ENCODE measurements around the gene TBP. TPM values are rescaled to one million over a fixed set of nuclear protein-coding genes. Genes with fewer than 3 reads are reported as not detected.
"Not testable (repeated sequence)": the region's sequence is repeated elsewhere in the genome, so short reads cannot be mapped to it uniquely, and the experiment has no call there.

TBP gene
- total RNA-seq, 2 experiments from 2014 or later: 20.0 to 21.5 TPM

DNA sequence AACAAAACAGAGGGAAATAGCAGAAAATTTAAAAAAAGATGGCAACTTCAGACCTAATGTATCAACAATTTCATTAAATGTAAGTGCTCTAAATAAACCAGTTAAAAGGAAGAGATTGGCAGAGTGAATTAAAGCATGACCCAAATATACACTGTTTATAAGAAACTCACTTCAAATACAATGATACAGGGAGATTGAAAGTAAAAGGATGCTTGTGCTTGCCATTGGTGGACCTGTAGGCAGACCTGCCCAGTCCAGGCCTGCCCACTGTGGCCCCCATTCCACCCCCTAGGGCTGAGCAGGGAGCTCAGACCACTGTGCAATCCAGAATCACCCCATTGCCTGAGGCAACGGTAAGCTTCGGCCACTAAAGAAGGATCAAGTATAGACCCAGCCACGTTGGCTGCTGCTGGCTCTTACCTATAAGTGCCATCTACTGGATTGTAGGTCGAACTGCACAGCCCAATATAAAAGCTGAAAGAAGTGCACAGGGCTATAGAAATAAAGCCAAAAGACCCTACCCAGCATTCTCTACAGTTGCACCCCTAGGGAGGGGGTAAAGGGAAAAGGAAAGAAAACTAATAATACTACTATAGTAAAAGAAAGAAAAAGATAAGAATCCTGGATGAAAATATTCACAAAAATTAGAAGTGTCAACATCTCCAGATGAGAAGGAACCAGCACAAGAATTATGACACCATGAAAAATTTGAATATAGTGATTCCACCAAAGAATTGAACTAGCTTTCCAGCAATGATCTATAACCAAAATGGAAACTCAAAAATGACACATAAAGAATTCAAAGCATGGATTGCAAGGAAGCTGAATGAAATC lies 37.2 kb upstream of the TBP start:
- peak; percentile 90 for ATAC-seq
- H3K4me1 Mint-ChIP-seq (ENCODE audit: low read depth): peaks cover 8% of the 10 kb centered on the region
- H3K36me3 Mint-ChIP-seq (ENCODE audit: low read depth): no peaks in the 10 kb centered on the region
- H3K27me3 Mint-ChIP-seq (ENCODE audit: low read depth): peaks cover 64% of the 10 kb centered on the region
- POLR2A ChIA-PET: no interaction called here
- CTCF ChIA-PET: interaction anchor here (0.6 to 2.7 kb wide), 25 partner anchors 9 to 727 kb away, joined by 3 to 26 read pairs (median 4); no protein-coding TSS in a partner anchor
- H3K27ac Mint-ChIP-seq: no peak overlapping the region
- no peak overlapping the region for H3K4me3 Mint-ChIP-seq
- peak; percentile 59 for DNase-seq
- no peaks in the 10 kb centered on the region for H3K9me3 Mint-ChIP-seq (ENCODE audit: insufficient read depth)

GRCh38 chr6:170522565-170523183 lies 31.5 kb upstream of the TBP start:
- Mint-ChIP-seq H3K9me3 (ENCODE audit: insufficient read depth) (no peaks in the 10 kb centered on the region), H3K27ac (no peak overlapping the region), H3K36me3 (ENCODE audit: low read depth) (no peaks in the 10 kb centered on the region), H3K27me3 (ENCODE audit: low read depth) (peaks cover 63% of the 10 kb centered on the region), H3K4me3 (no peak overlapping the region), H3K4me1 (ENCODE audit: low read depth) (peaks cover 14% of the 10 kb centered on the region)
- CTCF ChIA-PET: interaction anchor here (0.6 to 2.9 kb wide), 3 partner anchors 13 to 732 kb away, joined by 3 to 13 read pairs (median 5); no protein-coding TSS in a partner anchor
- POLR2A ChIA-PET: interaction anchor here (0.8 kb wide), 1 partner anchor 524 kb away, joined by 3 read pairs; no protein-coding TSS in a partner anchor
- DNase-seq: peak; percentile 28
- no peak for ATAC-seq

GRCh38 chr6:170523256-170524171 lies 30.7 kb upstream of the TBP start:
- peaks cover 18% of the 10 kb centered on the region for H3K4me1 Mint-ChIP-seq (ENCODE audit: low read depth)
- H3K27me3 Mint-ChIP-seq (ENCODE audit: low read depth): peaks cover 55% of the 10 kb centered on the region
- ChIA-PET CTCF (interaction anchor here (2.9 kb wide), 1 partner anchor 692 kb away, joined by 13 read pairs; no protein-coding TSS in a partner anchor), POLR2A (no interaction called here)
- no peak overlapping the region for H3K4me3 Mint-ChIP-seq
- H3K9me3 Mint-ChIP-seq (ENCODE audit: insufficient read depth): no peaks in the 10 kb centered on the region
- no peak for ATAC-seq
- H3K27ac Mint-ChIP-seq: no peak overlapping the region
- peak; percentile 50 for DNase-seq
- no peaks in the 10 kb centered on the region for H3K36me3 Mint-ChIP-seq (ENCODE audit: low read depth)

DNA sequence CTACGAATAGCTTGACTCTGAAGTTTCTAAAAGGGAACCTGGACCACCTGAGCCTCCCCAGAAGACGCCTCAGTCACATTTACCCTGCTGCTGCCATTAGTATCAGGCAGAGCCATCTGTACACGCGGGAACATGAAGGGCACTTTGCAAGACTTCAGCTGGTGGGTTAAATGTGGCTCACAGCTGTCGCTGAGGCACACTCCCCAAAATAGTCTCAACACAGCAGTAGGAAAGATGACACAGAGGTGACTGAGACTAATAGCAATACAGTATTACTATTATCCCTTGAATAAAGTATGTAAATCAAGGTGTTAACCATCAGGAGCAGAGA lies 30.0 kb upstream of the TBP start:
- no peak overlapping the region for H3K27ac Mint-ChIP-seq
- H3K27me3 Mint-ChIP-seq (ENCODE audit: low read depth): peaks cover 52% of the 10 kb centered on the region

GRCh38 chr6:170525795-170526194 lies 28.4 kb upstream of the TBP start:
- Mint-ChIP-seq H3K36me3 (ENCODE audit: low read depth) (no peaks in the 10 kb centered on the region), H3K4me3 (no peak overlapping the region), H3K4me1 (ENCODE audit: low read depth) (peaks cover 26% of the 10 kb centered on the region), H3K27me3 (ENCODE audit: low read depth) (peaks cover 36% of the 10 kb centered on the region), H3K9me3 (ENCODE audit: insufficient read depth) (no peaks in the 10 kb centered on the region), H3K27ac (no peak overlapping the region)
- ATAC-seq (no peak), DNase-seq (no peak)
- ChIA-PET POLR2A (no interaction called here), CTCF (interaction anchor here (0.6 to 1.5 kb wide), 2 partner anchors 575 to 736 kb away, joined by 4 read pairs; no protein-coding TSS in a partner anchor)

More for the DNA sequence above, 30.0 kb upstream of the TBP start:
- Mint-ChIP-seq H3K4me3 (no peak overlapping the region), H3K36me3 (ENCODE audit: low read depth) (no peaks in the 10 kb centered on the region), H3K4me1 (ENCODE audit: low read depth) (peaks cover 22% of the 10 kb centered on the region), H3K9me3 (ENCODE audit: insufficient read depth) (no peaks in the 10 kb centered on the region)
- ATAC-seq: no peak
- DNase-seq: no peak
- ChIA-PET CTCF (interaction anchor here (2.9 kb wide), 1 partner anchor 693 kb away, joined by 13 read pairs; no protein-coding TSS in a partner anchor), POLR2A (no interaction called here)

GRCh38 chr6:170527995-170528394 lies 26.2 kb upstream of the TBP start:
- H3K36me3 Mint-ChIP-seq (ENCODE audit: low read depth); H3K9me3 Mint-ChIP-seq (ENCODE audit: insufficient read depth); H3K27ac Mint-ChIP-seq; POLR2A ChIA-PET; DNase-seq; H3K4me3 Mint-ChIP-seq; ATAC-seq: not testable (repeated sequence)
- CTCF ChIA-PET: interaction anchor here (2.4 to 6.9 kb wide), 4 partner anchors 11 to 697 kb away, joined by 9 to 32 read pairs (median 17); partner anchors contain the start of genes PSMB1 and TBP
- Mint-ChIP-seq H3K4me1 (ENCODE audit: low read depth) (peaks cover 21% of the 10 kb centered on the region), H3K27me3 (ENCODE audit: low read depth) (peaks cover 26% of the 10 kb centered on the region)

- DNase-seq (peak; percentile 80), ATAC-seq (peak; percentile 76)
- POLR2A ChIA-PET: interaction anchor here (0.8 kb wide), 1 partner anchor 16 kb away, joined by 3 read pairs; no protein-coding TSS in a partner anchor
- Mint-ChIP-seq H3K36me3 (ENCODE audit: low read depth) (peaks cover 10% of the 10 kb centered on the region), H3K4me3 (no peak overlapping the region), H3K4me1 (ENCODE audit: low read depth) (peaks cover 12% of the 10 kb centered on the region), H3K27me3 (ENCODE audit: low read depth) (peaks cover 14% of the 10 kb centered on the region), H3K27ac (no peak overlapping the region), H3K9me3 (ENCODE audit: insufficient read depth) (no peaks in the 10 kb centered on the region)
- CTCF ChIA-PET: interaction anchor here (0.7 to 6.9 kb wide), 21 partner anchors 9 to 1636 kb away, joined by 3 to 32 read pairs (median 5); partner anchors contain the start of genes DLL1, PSMB1 and TBP
Measured at GRCh38 chr6:170529839-170530469, 24.2 kb upstream of the TBP start.

- no peak for DNase-seq
- ChIA-PET CTCF (interaction anchor here (0.6 to 6.9 kb wide), 3 partner anchors 702 to 743 kb away, joined by 3 to 32 read pairs (median 26); no protein-coding TSS in a partner anchor), POLR2A (no interaction called here)
- H3K27me3 Mint-ChIP-seq (ENCODE audit: low read depth): peaks cover 3% of the 10 kb centered on the region
- ATAC-seq: no peak
- peaks cover 12% of the 10 kb centered on the region for H3K4me1 Mint-ChIP-seq (ENCODE audit: low read depth)
- H3K36me3 Mint-ChIP-seq (ENCODE audit: low read depth): peaks cover 36% of the 10 kb centered on the region
- H3K27ac Mint-ChIP-seq: no peak overlapping the region
- no peak overlapping the region for H3K4me3 Mint-ChIP-seq
- H3K9me3 Mint-ChIP-seq (ENCODE audit: insufficient read depth): no peaks in the 10 kb centered on the region
Measured at GRCh38 chr6:170532867-170533488, 21.2 kb upstream of the TBP start.

DNA sequence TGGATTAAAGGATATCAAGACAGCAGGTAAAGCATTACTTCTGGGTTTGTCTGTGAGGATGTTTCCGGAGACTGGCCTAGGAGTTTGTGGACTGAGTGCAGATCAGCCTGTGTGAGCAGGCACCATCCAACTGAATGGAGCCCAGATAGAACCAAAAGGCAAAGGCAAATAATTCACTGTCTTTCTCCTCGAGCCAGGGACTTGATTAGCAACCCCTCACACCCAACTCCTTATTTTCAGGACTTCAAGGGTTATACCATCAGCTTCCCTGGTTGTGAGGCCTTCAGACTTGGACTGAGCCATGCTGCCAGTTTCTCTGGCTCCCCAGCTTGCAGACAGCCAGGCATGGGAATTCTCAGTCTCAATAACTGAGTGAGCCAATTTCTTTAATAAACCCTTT lies 20.4 kb upstream of the TBP start:
- no peak overlapping the region for H3K4me3 Mint-ChIP-seq
- DNase-seq: no peak
- ChIA-PET POLR2A (no interaction called here), CTCF (interaction anchor here (6.9 kb wide), 1 partner anchor 702 kb away, joined by 32 read pairs; no protein-coding TSS in a partner anchor)
- H3K27me3 Mint-ChIP-seq (ENCODE audit: low read depth): peaks cover 1% of the 10 kb centered on the region
- H3K36me3 Mint-ChIP-seq (ENCODE audit: low read depth): peaks cover 39% of the 10 kb centered on the region
- no peak for ATAC-seq
- H3K4me1 Mint-ChIP-seq (ENCODE audit: low read depth): peaks cover 5% of the 10 kb centered on the region
- H3K27ac Mint-ChIP-seq: no peak overlapping the region
- H3K9me3 Mint-ChIP-seq (ENCODE audit: insufficient read depth): no peaks in the 10 kb centered on the region

DNA sequence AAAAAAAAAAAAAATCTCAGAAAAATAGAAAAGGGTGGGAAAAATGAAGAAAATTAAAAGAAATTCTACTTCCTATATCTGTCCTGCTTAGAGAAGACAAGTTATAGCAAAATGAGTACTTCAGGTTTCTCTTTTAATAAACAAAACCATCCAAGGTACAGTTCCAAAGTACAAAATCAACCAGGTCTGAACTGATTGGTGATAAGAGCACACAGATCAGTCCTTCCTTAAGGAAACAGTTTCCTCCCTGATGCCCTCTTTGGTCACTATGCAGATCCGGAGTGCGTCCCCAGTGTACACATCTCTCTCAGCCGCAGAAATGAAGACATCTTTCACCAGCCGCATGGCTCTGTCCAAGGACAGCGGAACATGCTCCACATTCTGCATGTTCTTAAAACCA lies 19.2 kb upstream of the TBP start:
- H3K27me3 Mint-ChIP-seq (ENCODE audit: low read depth): no peaks in the 10 kb centered on the region
- DNase-seq (no peak), ATAC-seq (no peak)
- CTCF ChIA-PET: no interaction called here
- no peaks in the 10 kb centered on the region for H3K9me3 Mint-ChIP-seq (ENCODE audit: insufficient read depth)
- POLR2A ChIA-PET: no interaction called here
- H3K4me1 Mint-ChIP-seq (ENCODE audit: low read depth): no peaks in the 10 kb centered on the region
- no peak overlapping the region for H3K27ac Mint-ChIP-seq
- H3K36me3 Mint-ChIP-seq (ENCODE audit: low read depth): peaks cover 48% of the 10 kb centered on the region
- H3K4me3 Mint-ChIP-seq: no peak overlapping the region

Measured in activated CD8-positive, alpha-beta T cell treated with anti-CD3 and anti-CD28 coated beads, Interleukin-2, amount 10 ng/mL, durations not matched to agents 7 days and 5 days (primary cell).